WTC11 (cell line): Measurements from ENCODE around the gene XPR1. TPM values are rescaled to one million over a fixed set of nuclear protein-coding genes. Genes with fewer than 3 reads are reported as not detected.

Experiments used
- ATAC-seq: fragments of 200-7000 bp; cut with Tn5 transposase; 2 replicates; pipeline ENCODE4 v1.10.0; 2021; ENCODE audit warnings: mild to moderate bottlenecking, moderate library complexity
- CTCF ChIA-PET: fragments of 300-600 bp; sonication (Branson Sonifier 250); formaldehyde crosslinking; loops from one replicate; lab custom pipeline; 2021; ENCODE audit warnings: antibody characterized with exemption; lab: Charles Lee
- POLR2A ChIA-PET: fragments of 350-600 bp; sonication (Branson Sonifier 250); formaldehyde crosslinking; loops from one replicate; lab custom pipeline; 2021; ENCODE audit warnings: antibody characterized with exemption; lab: Charles Lee
- DNase-seq: peaks from one replicate; pipeline ENCODE4 v3.0.0; 2021; ENCODE audit warnings: low spot score
- H3K27ac Mint-ChIP-seq: 2 replicates; pipeline ENCODE4 v1.8.0; 2021; ENCODE audit warnings: mixed read lengths
- H3K27me3 Mint-ChIP-seq: 2 replicates; pipeline ENCODE4 v1.8.0; 2021; ENCODE audit warnings: low read depth, mild to moderate bottlenecking, moderate library complexity, mixed read lengths
- H3K36me3 Mint-ChIP-seq: 2 replicates; pipeline ENCODE4 v1.8.0; 2021; ENCODE audit warnings: mixed read lengths
- H3K4me1 Mint-ChIP-seq: 2 replicates; pipeline ENCODE4 v1.8.0; 2022; ENCODE audit warnings: mixed read lengths
- H3K4me3 Mint-ChIP-seq: 2 replicates; pipeline ENCODE4 v1.8.0; 2021; ENCODE audit warnings: mild to moderate bottlenecking, moderate library complexity, mixed read lengths
- H3K9me3 Mint-ChIP-seq: 2 replicates; pipeline ENCODE4 v1.8.0; 2021; ENCODE audit warnings: mixed read lengths
- ATF1 ChIP-seq: sonication (generic); formaldehyde crosslinking; IDR thresholded peaks from 2 replicates; pipeline ENCODE4 v1.8.1; 2023; ENCODE audit warnings: mild to moderate bottlenecking, moderate library complexity, missing genetic modification reagents
- CREB1 ChIP-seq: sonication (generic); formaldehyde crosslinking; IDR thresholded peaks from 2 replicates; pipeline ENCODE4 v1.8.0; 2023; ENCODE audit warnings: mild to moderate bottlenecking, missing genetic modification reagents
- EMX1 ChIP-seq: fragments of 250-450 bp; sonication (Bioruptor Pico); IDR thresholded peaks from 2 replicates; pipeline ENCODE4 v1.8.0; 2021; ENCODE audit warnings: mild to moderate bottlenecking
- ESRRA ChIP-seq: sonication (generic); formaldehyde crosslinking; IDR thresholded peaks from 2 replicates; pipeline ENCODE4 v1.8.1; 2022; ENCODE audit warnings: mild to moderate bottlenecking, missing genetic modification reagents, borderline replicate concordance
- HMGA2 ChIP-seq: fragments of 250-450 bp; sonication (Bioruptor Pico); IDR thresholded peaks from 2 replicates; pipeline ENCODE4 v1.4.0; 2021; ENCODE audit warnings: mild to moderate bottlenecking, moderate library complexity
- KAT7 ChIP-seq: sonication (generic); formaldehyde crosslinking; IDR thresholded peaks from 2 replicates; pipeline ENCODE4 v1.8.1; 2023; ENCODE audit warnings: missing genetic modification reagents, mild to moderate bottlenecking, borderline replicate concordance
- RORB ChIP-seq: fragments of 250-450 bp; sonication (Bioruptor Pico); IDR thresholded peaks from 2 replicates; pipeline ENCODE4 v1.9.0; 2021; ENCODE audit warnings: mild to moderate bottlenecking
- SP1 ChIP-seq: sonication (generic); formaldehyde crosslinking; conservative IDR thresholded peaks from 2 replicates; pipeline ENCODE4 v1.8.1; 2022; ENCODE audit warnings: missing genetic modification reagents
- TEAD4 ChIP-seq: sonication (generic); formaldehyde crosslinking; IDR thresholded peaks from 2 replicates; pipeline ENCODE4 v1.8.0; 2022; ENCODE audit warnings: mild to moderate bottlenecking, missing genetic modification reagents
- ZNF138 ChIP-seq: sonication (generic); formaldehyde crosslinking; conservative IDR thresholded peaks from 2 replicates; pipeline ENCODE4 v1.8.1; 2022; ENCODE audit warnings: mild to moderate bottlenecking, moderate library complexity, missing genetic modification reagents
- total RNA-seq: library from RNA; stranded (reverse); gene quantifications from 3 replicates; pipeline ENCODE4 v1.2.3, GENCODE V29; 2021
- TF ChIP-seq, protein P1 (sequence below): sonication (generic); formaldehyde crosslinking; IDR thresholded peaks from 2 replicates; pipeline ENCODE4 v1.8.0; 2022; ENCODE audit warnings: mild to moderate bottlenecking, missing genetic modification reagents
- TF ChIP-seq, protein P2 (sequence below): sonication (generic); formaldehyde crosslinking; IDR thresholded peaks from 2 replicates; pipeline ENCODE4 v1.8.1; 2022; ENCODE audit warnings: low read depth, mild to moderate bottlenecking, moderate library complexity, missing genetic modification reagents, borderline replicate concordance
- TF ChIP-seq, protein P3 (sequence below): sonication (generic); formaldehyde crosslinking; IDR thresholded peaks from 2 replicates; pipeline ENCODE4 v1.8.1; 2023; ENCODE audit warnings: mild to moderate bottlenecking, missing genetic modification reagents
- TF ChIP-seq, protein P4 (sequence below): fragments of 200-600 bp; IDR thresholded peaks from 2 replicates; pipeline ENCODE4 v1.8.0; 2022; ENCODE audit warnings: antibody characterized with exemption
- TF ChIP-seq, protein P5 (sequence below): fragments of 250-450 bp; sonication (Bioruptor Pico); IDR thresholded peaks from 2 replicates; pipeline ENCODE4 v1.9.0; 2021; ENCODE audit warnings: mild to moderate bottlenecking
- TF ChIP-seq, protein P6 (sequence below): sonication (generic); formaldehyde crosslinking; IDR thresholded peaks from 2 replicates; pipeline ENCODE4 v1.8.1; 2022; ENCODE audit warnings: mild to moderate bottlenecking, moderate library complexity, missing genetic modification reagents
- TF ChIP-seq, protein P7 (sequence below): sonication (generic); formaldehyde crosslinking; IDR thresholded peaks from 2 replicates; pipeline ENCODE4 v1.8.0; 2023; ENCODE audit warnings: mild to moderate bottlenecking, missing genetic modification reagents
- TF ChIP-seq, protein P8 (sequence below): sonication (generic); formaldehyde crosslinking; IDR thresholded peaks from 2 replicates; pipeline ENCODE4 v1.8.0; 2022; ENCODE audit warnings: mild to moderate bottlenecking, missing genetic modification reagents

The XPR1 gene
- total RNA-seq, 1 experiment from 2014 or later: 34.6 TPM

DNA sequence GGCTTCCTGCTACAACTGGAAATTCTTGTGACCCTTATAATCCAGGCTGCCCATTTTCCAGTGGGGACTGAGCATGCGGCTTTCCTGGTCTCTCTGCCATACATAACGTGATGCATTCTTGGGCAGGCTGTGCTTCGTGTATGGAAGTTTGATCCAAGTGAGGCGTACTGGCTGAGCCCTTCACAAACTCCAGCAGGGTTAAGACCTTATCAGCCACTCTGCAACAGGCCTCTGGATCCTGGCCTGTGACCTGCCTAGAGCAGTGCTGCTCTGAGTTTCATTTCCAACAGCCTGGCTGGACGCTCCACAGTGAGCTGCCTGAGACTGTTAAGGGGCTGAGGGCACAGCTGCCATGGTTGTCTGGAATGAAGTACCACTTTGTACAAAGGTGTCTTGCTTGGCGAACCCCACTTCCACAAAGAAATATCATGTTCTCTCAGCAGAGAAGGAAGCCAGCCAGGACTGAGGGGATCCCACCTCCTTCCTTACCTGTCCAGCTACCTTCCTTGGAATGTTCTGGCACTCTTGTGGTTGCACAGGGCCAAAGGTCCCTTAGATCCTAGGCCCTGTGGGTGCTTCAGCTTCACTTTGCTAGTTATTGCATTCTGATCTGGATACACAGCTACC is 28.5 kb upstream of the XPR1 start:
- no peaks in the 10 kb centered on the region for H3K9me3 Mint-ChIP-seq
- H3K27me3 Mint-ChIP-seq: no peaks in the 10 kb centered on the region
- H3K4me3 Mint-ChIP-seq: no peak overlapping the region
- H3K36me3 Mint-ChIP-seq: no peaks in the 10 kb centered on the region
- H3K27ac Mint-ChIP-seq: no peak overlapping the region
- H3K4me1 Mint-ChIP-seq: no peaks in the 10 kb centered on the region
- POLR2A ChIA-PET: no interaction called here
- CTCF ChIA-PET: no interaction called here
- ATAC-seq (no peak), DNase-seq (no peak)
- TF ChIP-seq SP1 (CRISPR knock-in tag): no peak
- TF ChIP-seq, protein P1, sequence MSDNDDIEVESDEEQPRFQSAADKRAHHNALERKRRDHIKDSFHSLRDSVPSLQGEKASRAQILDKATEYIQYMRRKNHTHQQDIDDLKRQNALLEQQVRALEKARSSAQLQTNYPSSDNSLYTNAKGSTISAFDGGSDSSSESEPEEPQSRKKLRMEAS (CRISPR knock-in tag): no peak
- TF ChIP-seq, protein P2, sequence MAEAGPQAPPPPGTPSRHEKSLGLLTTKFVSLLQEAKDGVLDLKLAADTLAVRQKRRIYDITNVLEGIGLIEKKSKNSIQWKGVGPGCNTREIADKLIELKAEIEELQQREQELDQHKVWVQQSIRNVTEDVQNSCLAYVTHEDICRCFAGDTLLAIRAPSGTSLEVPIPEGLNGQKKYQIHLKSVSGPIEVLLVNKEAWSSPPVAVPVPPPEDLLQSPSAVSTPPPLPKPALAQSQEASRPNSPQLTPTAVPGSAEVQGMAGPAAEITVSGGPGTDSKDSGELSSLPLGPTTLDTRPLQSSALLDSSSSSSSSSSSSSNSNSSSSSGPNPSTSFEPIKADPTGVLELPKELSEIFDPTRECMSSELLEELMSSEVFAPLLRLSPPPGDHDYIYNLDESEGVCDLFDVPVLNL (CRISPR knock-in tag): no peak
- no peak for TF ChIP-seq CREB1 (CRISPR knock-in tag)
- no peak for TF ChIP-seq ESRRA
- TF ChIP-seq, protein P3, sequence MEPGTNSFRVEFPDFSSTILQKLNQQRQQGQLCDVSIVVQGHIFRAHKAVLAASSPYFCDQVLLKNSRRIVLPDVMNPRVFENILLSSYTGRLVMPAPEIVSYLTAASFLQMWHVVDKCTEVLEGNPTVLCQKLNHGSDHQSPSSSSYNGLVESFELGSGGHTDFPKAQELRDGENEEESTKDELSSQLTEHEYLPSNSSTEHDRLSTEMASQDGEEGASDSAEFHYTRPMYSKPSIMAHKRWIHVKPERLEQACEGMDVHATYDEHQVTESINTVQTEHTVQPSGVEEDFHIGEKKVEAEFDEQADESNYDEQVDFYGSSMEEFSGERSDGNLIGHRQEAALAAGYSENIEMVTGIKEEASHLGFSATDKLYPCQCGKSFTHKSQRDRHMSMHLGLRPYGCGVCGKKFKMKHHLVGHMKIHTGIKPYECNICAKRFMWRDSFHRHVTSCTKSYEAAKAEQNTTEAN (CRISPR knock-in tag): no peak
- TF ChIP-seq, protein P4, sequence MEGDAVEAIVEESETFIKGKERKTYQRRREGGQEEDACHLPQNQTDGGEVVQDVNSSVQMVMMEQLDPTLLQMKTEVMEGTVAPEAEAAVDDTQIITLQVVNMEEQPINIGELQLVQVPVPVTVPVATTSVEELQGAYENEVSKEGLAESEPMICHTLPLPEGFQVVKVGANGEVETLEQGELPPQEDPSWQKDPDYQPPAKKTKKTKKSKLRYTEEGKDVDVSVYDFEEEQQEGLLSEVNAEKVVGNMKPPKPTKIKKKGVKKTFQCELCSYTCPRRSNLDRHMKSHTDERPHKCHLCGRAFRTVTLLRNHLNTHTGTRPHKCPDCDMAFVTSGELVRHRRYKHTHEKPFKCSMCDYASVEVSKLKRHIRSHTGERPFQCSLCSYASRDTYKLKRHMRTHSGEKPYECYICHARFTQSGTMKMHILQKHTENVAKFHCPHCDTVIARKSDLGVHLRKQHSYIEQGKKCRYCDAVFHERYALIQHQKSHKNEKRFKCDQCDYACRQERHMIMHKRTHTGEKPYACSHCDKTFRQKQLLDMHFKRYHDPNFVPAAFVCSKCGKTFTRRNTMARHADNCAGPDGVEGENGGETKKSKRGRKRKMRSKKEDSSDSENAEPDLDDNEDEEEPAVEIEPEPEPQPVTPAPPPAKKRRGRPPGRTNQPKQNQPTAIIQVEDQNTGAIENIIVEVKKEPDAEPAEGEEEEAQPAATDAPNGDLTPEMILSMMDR: no peak
- TF ChIP-seq, protein P5, sequence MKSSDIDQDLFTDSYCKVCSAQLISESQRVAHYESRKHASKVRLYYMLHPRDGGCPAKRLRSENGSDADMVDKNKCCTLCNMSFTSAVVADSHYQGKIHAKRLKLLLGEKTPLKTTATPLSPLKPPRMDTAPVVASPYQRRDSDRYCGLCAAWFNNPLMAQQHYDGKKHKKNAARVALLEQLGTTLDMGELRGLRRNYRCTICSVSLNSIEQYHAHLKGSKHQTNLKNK (CRISPR knock-in tag): no peak
- no peak for TF ChIP-seq HMGA2 (CRISPR knock-in tag)
- TF ChIP-seq, protein P6, sequence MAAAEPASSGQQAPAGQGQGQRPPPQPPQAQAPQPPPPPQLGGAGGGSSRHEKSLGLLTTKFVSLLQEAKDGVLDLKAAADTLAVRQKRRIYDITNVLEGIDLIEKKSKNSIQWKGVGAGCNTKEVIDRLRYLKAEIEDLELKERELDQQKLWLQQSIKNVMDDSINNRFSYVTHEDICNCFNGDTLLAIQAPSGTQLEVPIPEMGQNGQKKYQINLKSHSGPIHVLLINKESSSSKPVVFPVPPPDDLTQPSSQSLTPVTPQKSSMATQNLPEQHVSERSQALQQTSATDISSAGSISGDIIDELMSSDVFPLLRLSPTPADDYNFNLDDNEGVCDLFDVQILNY: no peak
- no peak for TF ChIP-seq RORB (CRISPR knock-in tag)
- TF ChIP-seq, protein P7, sequence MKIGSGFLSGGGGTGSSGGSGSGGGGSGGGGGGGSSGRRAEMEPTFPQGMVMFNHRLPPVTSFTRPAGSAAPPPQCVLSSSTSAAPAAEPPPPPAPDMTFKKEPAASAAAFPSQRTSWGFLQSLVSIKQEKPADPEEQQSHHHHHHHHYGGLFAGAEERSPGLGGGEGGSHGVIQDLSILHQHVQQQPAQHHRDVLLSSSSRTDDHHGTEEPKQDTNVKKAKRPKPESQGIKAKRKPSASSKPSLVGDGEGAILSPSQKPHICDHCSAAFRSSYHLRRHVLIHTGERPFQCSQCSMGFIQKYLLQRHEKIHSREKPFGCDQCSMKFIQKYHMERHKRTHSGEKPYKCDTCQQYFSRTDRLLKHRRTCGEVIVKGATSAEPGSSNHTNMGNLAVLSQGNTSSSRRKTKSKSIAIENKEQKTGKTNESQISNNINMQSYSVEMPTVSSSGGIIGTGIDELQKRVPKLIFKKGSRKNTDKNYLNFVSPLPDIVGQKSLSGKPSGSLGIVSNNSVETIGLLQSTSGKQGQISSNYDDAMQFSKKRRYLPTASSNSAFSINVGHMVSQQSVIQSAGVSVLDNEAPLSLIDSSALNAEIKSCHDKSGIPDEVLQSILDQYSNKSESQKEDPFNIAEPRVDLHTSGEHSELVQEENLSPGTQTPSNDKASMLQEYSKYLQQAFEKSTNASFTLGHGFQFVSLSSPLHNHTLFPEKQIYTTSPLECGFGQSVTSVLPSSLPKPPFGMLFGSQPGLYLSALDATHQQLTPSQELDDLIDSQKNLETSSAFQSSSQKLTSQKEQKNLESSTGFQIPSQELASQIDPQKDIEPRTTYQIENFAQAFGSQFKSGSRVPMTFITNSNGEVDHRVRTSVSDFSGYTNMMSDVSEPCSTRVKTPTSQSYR (CRISPR knock-in tag): no peak
- TF ChIP-seq ZNF138 (CRISPR knock-in tag): no peak
- TF ChIP-seq ATF1 (CRISPR knock-in tag): no peak
- TF ChIP-seq, protein P8, sequence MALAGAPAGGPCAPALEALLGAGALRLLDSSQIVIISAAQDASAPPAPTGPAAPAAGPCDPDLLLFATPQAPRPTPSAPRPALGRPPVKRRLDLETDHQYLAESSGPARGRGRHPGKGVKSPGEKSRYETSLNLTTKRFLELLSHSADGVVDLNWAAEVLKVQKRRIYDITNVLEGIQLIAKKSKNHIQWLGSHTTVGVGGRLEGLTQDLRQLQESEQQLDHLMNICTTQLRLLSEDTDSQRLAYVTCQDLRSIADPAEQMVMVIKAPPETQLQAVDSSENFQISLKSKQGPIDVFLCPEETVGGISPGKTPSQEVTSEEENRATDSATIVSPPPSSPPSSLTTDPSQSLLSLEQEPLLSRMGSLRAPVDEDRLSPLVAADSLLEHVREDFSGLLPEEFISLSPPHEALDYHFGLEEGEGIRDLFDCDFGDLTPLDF (CRISPR knock-in tag): no peak
- no peak for TF ChIP-seq KAT7
- no peak for TF ChIP-seq EMX1 (CRISPR knock-in tag)
- TF ChIP-seq TEAD4 (CRISPR knock-in tag): no peak
